ENCODE data around the gene CRYAA. TPM values are rescaled to one million over a fixed set of nuclear protein-coding genes. Genes with fewer than 3 reads are reported as not detected.
"Not testable (repeated sequence)": the region's sequence is repeated elsewhere in the genome, so short reads cannot be mapped to it uniquely, and the experiment has no call there.

CRYAA gene
- total RNA-seq, 1 donor from 2014 or later, result not detected

GRCh38 chr21:43177043-43177906 lies 8.5 kb downstream of the CRYAA start:
- intact Hi-C loops (cut with micrococcal nuclease), result not testable (repeated sequence)

- intact Hi-C loops (cut with micrococcal nuclease), result not testable (repeated sequence)
These were observed 9.5 kb downstream of the CRYAA start for GRCh38 chr21:43178175-43178826.

- intact Hi-C loops (cut with micrococcal nuclease), result not testable (repeated sequence)
These were observed 12.2 kb downstream of the CRYAA start for GRCh38 chr21:43181033-43181432.

GRCh38 chr21:43187268-43187667 lies 18.5 kb downstream of the CRYAA start:
- intact Hi-C loops (cut with micrococcal nuclease), result not testable (repeated sequence)

GRCh38 chr21:43187715-43188114 lies 18.9 kb downstream of the CRYAA start:
- intact Hi-C loops (cut with micrococcal nuclease), result no loop called here

- intact Hi-C loops (cut with micrococcal nuclease), result no loop called here
These were observed 19.4 kb downstream of the CRYAA start for GRCh38 chr21:43188181-43188580.

GRCh38 chr21:43188592-43189210 lies 19.9 kb downstream of the CRYAA start:
- intact Hi-C loops (cut with micrococcal nuclease), result no loop called here

GRCh38 chr21:43189936-43190335 lies 21.1 kb downstream of the CRYAA start:
- intact Hi-C loops (cut with micrococcal nuclease), result no loop called here

GRCh38 chr21:43190544-43190943 lies 21.7 kb downstream of the CRYAA start:
- intact Hi-C loops (cut with micrococcal nuclease), result no loop called here

- intact Hi-C loops (cut with micrococcal nuclease), result no loop called here
These were observed 22.1 kb downstream of the CRYAA start for GRCh38 chr21:43190951-43191350.

- intact Hi-C loops (cut with micrococcal nuclease), result no loop called here
These were observed 22.7 kb downstream of the CRYAA start for GRCh38 chr21:43191521-43191920.

GRCh38 chr21:43191971-43192370 lies 23.2 kb downstream of the CRYAA start:
- intact Hi-C loops (cut with micrococcal nuclease), result no loop called here

GRCh38 chr21:43192501-43193081 lies 23.8 kb downstream of the CRYAA start:
- intact Hi-C loops (cut with micrococcal nuclease), result no loop called here

- intact Hi-C loops (cut with micrococcal nuclease), result no loop called here
These were observed 24.4 kb downstream of the CRYAA start for GRCh38 chr21:43193088-43193650.

- intact Hi-C loops (cut with micrococcal nuclease), result no loop called here
These were observed 25.0 kb downstream of the CRYAA start for GRCh38 chr21:43193651-43194302.

GRCh38 chr21:43194303-43195120 lies 25.7 kb downstream of the CRYAA start:
- intact Hi-C loops (cut with micrococcal nuclease), result no loop called here

- intact Hi-C loops (cut with micrococcal nuclease), result no loop called here
These were observed 26.6 kb downstream of the CRYAA start for GRCh38 chr21:43195121-43196021.

GRCh38 chr21:43196826-43197225 lies 28.0 kb downstream of the CRYAA start:
- intact Hi-C loops (cut with micrococcal nuclease), result no loop called here

GRCh38 chr21:43198376-43198775 lies 29.6 kb downstream of the CRYAA start:
- intact Hi-C loops (cut with micrococcal nuclease), result no loop called here

Measured in T-helper 1 cell treated with Interleukin-12 subunit alpha and Interleukin-12 subunit beta and Interleukin-4 antibody, amounts not matched to agents 30 ng/mL and 1 ng/mL, for 36 hours (primary cell).